UCSD-AML1 (cell line): ENCODE data around the gene KCNJ4.

Experiments
- DNase-seq: peaks from one replicate; lab custom pipeline; 2025; ENCODE audit not compliant: unreplicated experiment; lab: John Stamatoyannopoulos, UW

KCNJ4 gene

DNA sequence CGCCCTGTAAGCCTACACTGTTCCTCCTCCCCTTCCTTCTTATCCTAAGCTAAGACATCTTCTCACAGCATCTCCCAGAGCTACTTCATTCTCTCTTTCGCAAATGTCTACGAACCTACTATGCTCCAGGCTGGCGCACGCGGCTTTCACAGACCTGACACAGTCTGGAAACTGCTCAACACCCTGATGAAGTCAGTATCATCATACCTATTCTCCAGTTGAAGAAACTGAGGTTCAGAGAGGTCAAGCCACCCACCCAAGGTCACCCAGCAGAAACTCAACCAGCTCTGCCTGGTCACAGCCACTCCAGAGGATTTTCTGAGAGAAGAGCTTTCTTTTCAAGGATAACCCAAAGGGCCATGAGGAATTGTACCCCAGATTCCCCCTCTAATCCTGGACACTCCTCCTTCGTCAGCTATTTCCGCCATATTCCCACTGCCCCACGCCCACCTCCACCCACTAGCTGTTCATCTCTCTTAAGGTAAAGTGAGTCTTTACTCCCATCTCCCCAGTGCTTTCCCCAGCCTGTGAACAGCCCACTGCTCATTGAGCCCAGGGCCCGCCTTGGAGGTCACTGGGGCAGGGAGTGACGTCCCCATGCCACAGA is 1.8 kb downstream of the KCNJ4 start:
- no peak for DNase-seq

DNA sequence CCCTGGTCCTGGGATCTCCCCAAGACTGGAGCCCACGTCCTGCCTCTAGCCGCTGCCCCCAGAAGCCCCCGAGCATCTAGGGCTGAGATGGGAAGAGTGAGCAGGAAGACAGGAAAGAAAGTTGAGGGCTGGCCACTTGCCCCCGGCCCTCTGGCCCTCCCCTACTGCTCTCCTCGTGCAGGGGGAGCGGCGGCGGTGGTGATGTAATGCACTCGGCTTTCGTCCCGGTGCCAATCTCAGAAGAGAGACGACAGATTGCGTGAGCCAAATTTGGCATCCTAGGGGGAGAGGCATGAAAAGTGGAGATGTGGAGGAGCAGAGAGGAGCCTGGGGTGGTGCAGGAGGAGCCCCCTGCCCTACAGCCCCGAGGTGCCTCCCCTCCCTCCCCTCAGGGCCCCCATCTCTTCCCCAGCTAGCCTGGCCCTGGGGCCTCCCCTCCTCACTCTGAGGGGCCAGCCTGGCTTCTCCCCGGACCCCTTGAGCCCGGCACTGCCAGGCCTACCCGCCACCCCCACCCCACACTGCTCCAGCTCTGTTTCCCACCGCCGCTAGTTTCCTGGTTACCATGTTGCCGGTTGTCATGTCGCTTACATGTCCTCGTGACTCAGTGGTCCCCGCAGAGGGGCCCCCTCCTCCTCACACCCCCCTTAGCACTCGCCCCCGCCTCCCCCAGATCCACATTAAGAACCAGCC is 2.5 kb downstream of the KCNJ4 start:
- no peak for DNase-seq

DNA sequence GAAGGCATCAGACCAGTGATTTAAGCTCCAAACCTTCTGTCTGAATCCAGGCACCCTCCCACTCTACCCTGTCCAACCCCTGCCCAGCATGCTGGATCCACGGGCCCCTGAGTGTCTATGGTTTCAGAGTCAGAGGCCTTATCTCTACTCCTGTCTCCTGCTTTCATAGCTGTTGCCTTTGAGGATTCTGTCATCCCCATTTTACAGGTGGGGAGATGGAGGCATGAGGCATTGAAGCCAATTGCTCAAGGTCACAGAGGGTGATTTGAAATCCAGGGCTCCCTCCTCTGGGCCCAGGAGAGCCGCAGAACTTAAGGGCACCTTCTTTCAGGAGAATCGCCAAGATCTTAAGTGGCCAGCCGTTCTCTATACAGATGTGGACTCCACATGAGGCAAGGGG is 3.1 kb downstream of the KCNJ4 start:
- no peak for DNase-seq

DNA sequence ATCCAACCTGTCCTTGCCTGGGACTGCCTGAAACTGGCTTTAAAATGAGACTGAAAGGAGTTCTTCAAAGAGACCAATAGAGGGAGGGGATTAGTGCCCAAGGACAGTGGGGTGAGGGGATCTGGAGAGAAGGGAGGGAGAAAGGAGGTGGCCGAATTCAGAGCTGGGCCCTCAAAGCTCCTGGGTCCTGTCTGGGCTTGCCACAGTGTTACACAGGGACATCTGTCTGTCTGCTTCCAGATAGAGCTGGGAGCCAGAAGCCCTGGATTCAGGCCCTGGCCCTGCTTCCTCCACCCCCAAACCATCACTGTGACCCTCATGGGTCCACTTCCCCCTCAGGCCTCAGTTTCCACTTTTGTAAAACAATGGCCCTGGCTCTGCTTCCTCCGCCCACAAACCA is 3.6 kb downstream of the KCNJ4 start:
- no peak for DNase-seq

DNA sequence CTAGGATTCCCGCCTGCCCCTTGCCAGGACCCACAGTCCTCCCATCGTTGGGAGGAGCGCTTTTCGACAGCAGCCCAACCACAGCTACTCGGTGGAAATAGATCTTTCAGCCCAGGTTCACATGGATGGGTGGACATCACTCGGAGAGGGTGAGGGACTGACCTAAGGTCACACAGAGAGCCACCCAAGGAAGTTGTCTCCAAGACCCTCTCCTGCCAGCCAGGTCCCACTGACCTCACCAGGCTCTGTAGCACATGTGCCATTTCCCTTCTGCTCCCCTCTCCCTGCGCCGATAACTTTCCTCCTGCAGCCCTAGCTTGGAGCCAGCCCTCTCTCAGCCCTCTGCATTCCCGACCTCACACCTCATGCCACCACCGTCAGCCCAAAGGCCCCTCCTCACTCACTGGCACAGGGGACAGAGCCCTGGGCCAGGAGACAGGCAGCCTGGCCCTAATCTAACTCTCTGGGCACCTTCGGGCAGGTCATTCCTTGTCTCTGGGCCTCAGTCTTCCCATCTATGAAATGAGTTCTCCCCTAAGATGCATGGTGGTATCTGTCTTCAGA is 4.7 kb downstream of the KCNJ4 start:
- DNase-seq = no peak

DNA sequence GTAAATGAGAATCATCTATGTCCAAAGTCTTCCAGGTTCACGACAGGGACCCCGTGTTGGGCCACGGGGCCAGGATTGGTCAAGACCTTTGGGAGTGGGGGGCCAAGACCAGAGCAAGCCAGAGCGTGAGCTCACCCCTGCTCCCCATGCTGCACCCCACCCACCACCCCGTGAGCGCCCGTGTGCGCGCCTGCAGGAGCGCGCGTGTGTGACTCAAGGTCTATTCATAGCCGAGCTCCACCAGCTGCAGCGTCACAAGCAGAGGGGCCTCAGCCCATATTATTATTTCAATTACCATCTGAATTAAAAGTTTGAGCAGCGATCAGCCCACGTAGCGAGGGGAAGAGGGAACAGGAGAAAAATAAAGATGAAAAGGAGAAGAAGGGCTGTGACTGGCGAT is 5.2 kb downstream of the KCNJ4 start:
- no peak for DNase-seq

DNA sequence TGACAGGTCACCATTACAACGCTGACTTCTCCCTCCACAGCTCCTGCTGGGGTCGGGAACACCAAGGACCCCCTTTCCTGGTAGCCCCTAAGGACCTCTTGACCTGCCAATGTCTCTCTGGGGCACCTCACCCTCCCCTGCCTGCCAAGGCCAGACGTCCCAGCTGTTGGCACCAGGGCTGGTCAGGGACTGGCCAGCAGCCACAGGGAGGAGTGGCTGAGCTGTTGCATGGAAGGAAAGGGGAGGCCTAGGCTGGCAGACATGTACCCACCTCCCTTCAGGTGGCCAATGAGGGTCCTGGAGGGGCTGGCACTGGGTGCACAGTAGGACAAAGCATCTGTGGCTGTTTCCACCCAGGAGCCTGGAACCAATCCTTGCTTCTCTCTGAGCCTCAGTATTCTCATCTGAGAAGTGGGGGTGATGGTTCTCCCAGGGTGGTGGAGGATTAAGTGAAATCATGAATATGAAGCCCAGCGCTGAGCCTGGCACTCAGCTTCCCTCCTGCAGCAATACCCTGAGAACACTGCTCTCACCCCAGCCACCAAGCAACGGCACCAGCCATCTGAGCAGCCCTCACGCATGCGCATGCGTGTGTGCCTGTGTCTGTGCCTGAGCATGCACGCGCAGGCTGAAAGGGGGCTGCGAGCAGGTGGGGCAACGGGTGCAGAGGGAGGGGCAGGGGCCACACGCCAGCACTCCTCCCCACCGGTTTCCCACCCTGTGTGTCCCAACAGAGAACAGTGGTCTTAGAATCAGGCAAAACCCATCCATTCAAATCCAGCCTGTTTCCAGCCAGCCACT is 5.9 kb downstream of the KCNJ4 start:
- no peak for DNase-seq

DNA sequence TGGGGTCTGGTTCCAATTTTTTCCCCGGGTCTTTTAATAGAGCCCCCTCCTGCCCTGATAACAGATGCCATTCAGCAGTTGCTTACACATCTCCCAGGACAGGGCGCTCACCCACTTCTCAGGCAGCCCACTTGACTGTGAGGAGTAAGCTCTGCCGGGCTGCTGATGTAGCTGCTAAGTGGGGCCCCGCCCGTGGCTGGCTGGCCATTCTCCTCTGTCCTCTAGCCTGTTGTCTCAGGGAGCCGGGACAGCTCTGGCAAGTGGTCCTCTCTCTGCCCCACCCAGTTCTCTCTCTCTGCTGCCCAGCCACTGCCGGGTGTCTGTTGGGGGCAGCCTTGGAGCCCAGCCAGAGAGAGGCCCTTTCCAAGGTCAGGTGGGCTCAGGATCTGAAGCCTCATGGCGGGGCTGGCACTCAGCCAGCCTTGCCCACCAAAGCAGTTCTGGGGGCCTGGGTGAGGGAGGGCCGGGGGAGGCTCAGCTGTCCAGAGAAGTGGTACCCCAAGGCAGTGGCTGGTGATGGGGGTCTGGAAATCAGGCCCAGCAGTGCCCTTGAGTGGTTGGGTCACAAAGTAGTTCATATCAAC is 8.9 kb downstream of the KCNJ4 start:
- DNase-seq = no peak

DNA sequence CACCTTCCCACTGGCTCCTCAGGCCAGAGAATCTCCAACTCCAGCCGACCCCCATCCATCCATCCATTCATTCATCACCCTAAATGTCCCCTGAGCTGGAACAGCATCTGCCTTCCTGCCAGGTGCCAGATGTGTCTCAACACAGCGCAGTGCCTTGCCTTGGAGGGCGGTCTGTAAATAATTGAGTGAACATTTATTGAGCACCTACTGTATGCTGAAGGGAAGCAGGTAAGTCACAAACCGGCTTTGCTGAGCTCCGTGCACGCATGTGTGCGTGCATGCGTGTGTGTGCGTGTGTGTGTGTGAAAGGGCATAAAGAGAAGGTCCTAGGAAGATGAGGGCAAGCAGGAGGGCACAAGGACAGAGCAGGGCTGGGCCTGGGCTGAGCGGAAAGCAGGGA is 10.2 kb downstream of the KCNJ4 start:
- DNase-seq = no peak

DNA sequence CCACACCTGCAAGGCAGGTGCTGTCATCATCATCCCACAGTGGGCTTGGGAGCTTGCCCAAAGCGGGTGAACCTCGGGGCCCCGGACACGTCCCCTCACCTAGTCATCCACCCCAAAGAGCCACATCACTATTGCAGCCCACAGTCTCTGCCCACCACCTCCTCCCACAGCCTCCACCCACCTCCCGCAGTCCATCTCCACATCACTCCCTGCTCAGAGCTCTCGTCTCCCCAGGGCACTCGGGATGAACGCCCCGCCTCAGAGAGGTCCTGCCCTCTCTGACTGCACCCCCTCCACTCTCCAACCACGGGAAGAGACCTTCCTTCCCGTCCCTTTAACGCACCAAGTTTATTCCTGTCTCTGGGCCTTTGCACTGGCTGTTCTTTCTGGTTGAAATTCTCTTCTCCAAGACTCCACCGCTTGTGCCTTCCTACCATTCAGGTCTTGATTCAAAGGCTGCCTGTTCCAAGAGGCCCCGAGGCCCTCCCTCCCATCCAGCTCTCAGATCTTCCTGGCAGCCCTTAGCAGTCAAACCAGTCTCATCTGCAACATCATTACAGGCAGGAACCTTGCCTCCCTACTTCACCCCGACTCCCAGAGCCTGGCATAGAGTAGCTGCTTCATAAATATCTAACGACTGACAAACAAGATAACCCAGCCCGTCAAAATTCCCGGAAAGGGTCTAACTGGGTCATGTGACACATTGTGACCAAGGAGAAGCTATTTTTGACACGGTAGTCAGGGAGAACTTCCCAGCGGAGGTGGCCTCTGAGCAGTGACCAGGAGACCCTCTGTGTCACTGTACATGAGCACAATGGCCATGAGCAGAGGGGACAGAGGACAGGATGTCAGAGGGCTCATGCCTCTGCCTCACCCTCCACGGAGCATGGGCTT is 11.1 kb downstream of the KCNJ4 start:
- DNase-seq = no peak

DNA sequence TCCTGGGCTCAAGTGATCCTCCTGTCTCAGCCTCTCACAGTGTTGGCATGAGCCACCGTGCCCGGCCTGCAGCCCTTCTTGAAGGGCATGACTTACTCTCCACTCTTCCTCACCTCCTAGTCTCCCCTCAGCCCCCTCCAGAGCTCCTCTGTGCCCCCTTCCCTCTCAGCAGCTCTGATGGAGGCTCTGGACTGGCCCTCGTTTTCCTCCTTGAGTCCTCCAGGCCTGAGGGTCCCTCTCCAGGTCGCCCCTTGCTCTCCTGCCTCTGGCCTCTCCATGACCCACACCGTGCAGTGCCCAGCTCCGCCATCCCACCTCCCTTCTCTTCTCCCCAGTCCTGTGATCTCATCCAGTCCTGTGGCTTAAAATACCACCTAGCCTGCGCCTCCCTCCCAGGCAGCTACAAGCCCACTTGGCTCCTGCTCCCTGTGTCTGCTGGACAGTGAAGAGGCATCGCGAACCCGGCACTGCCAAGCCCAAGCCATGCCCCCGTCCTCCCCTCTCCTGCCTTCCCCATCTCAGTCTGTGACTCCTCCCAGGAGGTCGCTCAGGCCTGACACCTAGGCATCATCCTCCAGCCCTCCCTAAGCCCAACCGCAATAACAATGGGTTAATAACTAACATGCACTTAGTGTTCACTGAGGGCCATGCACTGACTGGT is 11.9 kb downstream of the KCNJ4 start:
- no peak for DNase-seq

DNA sequence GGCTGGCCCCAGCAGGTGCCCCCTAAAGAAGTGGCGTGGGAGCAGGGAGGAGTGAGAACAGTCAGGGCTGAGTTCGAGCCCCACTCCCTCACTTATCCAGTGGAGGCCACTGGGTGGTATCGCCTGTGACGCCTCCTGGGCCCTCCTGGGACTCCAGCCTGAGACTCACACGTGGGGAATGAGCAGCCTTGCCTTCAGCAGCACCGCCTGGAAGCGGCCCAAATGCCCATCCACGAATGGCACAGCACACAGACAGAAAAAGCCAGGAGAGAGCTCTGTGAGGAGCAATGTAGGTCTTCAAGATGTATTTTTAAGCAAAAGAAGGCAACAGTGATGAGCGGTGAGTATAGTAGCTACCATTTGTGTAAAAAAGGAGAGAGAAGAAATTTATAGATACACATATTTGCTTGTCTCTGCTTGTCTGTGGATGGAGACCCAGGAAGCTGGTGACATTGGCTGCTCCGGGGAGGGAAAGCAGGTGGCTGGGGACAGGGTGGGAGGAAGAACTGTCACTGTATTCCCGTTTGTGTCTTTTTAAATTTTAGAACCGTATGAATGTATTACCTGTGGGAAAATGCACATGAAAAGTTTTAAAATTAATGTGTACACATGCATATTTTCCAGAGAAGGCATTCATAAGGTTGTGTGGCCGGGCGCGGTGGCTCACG is 13.2 kb downstream of the KCNJ4 start:
- DNase-seq = no peak

DNA sequence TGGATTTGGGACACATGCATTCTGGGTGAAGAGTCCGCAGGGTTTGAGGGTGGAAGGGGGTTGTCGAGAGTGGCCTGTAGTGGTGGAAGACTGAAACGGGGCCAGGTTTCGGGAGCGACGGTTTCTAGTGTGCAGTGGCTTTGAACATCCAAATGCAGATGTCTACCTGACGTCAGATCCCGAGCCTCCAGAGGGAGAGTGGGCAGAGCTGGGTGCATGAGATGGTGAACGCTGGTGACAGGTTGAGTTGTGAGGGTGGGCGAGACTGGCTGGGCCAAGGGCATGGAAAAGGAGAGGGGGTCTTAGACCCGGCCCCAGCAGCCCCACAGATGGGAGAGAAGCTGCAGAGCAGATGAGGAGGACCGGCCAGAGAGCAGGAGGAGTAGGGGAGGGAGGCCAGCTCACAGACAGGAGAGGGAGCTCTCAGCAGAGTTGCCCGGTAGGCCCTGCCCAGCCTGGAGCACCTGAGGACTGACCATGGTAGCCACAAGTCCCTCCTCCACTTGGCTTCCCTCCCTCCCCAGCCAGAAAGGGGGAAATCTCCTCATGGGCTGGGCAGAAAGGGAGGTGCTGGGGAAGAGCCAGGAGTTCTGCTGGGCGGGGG is 14.2 kb downstream of the KCNJ4 start:
- no peak for DNase-seq

DNA sequence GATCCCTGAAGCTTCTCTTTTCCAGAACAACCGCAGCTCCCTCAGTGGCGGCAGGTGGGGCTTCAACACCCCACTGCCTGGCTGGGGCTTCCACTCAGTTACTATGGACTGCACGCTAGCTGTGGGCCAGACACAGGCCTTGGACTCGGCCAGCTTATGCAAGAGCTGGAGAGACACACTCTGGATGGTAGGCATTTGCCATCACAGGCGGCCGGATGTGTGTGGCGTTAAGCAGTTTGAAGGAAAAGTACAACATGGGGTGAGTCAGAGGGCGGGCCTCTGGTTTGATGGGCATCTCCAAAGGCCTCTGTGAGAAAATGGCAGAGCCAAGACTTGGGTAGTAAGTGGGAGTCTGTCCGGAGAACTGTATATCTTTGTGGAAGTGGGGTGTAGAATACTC is 17.6 kb downstream of the KCNJ4 start:
- no peak for DNase-seq

DNA sequence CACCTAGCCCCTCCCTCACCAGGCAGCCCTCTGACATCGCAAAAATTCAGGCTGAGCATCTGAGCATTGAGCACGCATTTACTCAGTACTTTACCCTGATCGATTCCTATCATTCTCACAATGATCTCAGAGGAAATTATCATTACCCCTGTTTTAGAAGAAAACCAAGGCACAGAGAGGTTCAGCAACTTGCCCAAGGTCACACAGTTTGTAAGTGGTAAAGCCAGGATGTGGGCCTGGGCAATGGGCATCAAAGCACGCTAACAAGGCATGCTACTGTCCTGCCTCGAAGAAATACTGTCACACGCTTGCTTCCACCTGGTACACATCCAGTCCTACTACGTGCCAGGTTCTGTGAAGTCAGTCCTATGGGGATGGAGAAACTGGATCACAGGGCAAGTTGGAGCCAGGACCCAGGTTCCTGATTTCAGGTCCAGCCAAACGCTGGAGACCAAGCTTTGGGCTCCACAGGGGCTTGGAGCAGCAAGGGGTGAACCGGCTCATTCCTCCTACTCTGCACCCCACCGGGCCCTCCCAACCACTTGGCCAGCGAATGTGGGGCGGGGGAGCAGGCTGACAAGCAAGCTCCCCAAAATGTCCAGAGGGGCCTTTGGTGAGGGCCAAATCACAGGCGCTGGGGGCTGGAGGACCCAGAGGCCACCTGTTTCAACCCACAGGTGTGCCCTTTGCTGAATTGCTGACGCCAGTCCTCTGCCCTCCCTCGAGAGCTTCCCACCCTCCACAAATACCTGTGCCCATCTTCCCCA is 18.2 kb downstream of the KCNJ4 start:
- no peak for DNase-seq

DNA sequence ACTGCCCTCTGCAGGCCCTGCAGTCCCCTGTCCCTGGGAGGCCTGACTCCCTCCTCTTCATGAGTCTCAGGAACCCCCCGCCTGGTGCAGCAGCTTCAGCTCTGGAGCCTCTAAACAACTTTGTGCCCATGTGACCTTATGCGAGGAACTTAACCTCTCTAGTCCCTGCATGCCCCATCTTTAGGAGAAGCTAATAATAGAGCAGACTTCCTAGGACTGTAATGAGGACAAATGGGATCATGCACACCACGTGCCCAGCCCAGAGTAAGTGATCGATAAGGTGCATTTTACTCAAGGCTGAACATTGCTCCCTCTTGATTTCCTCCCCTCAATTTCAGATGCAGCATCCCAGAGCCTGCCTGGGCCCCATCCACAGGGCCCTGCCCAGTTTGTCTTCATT is 19.0 kb downstream of the KCNJ4 start:
- DNase-seq = no peak

DNA sequence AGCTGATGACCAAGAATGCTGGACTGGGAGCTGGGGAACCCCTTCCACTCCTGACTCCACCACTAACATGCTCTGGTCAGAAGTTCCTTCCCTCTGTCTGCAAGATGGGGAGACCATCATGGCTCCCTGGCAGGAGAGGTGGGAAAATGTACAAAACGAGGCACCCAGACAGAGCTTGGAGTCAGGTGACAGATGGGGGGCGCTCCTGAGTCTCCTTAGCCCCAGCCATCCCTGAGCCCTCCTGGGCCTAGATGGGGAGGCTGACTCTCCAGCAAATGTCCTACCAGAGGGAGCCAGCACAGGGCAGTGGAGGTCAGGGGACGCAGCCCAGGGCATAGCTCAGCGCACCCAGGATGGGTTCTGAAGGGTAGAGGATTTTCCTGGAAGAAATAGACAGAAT is 20.0 kb downstream of the KCNJ4 start:
- no peak for DNase-seq

DNA sequence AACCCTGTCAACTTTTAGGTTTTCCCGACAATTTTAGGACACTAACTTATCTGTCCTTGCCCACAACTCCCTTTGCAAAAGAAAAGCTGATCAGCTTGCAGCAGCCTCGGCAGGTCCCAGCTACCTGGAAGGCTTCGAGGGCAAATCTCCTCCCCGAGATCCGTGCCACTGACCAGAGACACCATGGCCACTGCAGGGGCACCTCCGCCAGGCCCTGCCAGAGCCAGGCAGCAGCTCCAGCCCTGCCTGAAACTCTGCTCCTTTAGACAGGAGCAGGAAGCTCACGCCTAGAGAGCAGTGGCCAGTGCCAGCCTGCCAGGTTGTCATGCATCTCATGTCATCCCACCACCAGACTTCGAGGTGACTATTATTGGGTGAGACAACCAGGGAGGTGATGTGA is 21.1 kb downstream of the KCNJ4 start:
- no peak for DNase-seq
